ENCODE data around the gene RELL1. TPM values are rescaled to one million over a fixed set of nuclear protein-coding genes. Genes with fewer than 3 reads are reported as not detected.

Gene RELL1
- total and polyA plus RNA-seq, 10 of the 15 experiments (the other 5 are each of a cell fraction or from before 2014, with no cell fraction given), result 0.20 to 10.9 (median 3.9) TPM

DNA sequence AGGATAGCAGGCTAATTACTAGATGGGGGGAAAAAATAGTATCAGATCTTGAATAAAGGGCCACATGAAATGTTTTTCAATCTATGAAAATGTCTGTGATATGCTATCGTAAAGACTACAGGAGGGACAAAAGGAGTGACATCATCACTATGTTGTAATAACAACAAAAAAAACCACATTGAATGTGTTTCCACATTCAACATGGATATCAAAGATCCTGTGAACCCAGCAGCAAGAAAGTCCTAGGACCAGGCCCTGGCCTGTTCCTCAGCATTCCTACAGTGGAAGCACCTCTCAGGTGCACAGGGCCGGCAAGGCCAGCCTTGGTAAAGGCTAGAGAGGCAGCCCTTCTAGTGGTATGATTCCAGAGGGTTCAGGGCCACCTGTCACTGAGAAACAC lies 118.3 kb downstream of the RELL1 start:
- POLR2A ChIA-PET, result no interaction called here
- Histone ChIP-seq H2AFZ (ENCODE audit: control insufficient read depth, low read depth, low read length) (no peak overlapping the region), H3K9me3 (replicated peaks; ENCODE audit: control insufficient read depth, insufficient read depth, low read length) (no peaks in the 10 kb centered on the region), H3K27ac (ENCODE audit: control insufficient read depth, insufficient read depth) (no peak overlapping the region), H3K27me3 (replicated peaks in 1 of 2; ENCODE audit: control insufficient read depth in 2 of 2, insufficient read depth in 2 of 2, low read length in 1 of 2) (no peaks in the 10 kb centered on the region), H3K9ac (ENCODE audit: control insufficient read depth, insufficient read depth, low read length) (no peak overlapping the region), H3K4me2 (ENCODE audit: control insufficient read depth, insufficient read depth) (no peak overlapping the region), H3K4me1 (ENCODE audit: control insufficient read depth, insufficient read depth, low read length) (no peaks in the 10 kb centered on the region), H3K36me3 (ENCODE audit: control insufficient read depth in 2 of 2, insufficient read depth in 2 of 2, low read length in 1 of 2) (no peaks in the 10 kb centered on the region), H3K4me3 (no peak overlapping the region), H4K20me1 (ENCODE audit: control insufficient read depth, insufficient read depth) (no peaks in the 10 kb centered on the region), H3K79me2 (ENCODE audit: control insufficient read depth, insufficient read depth, low read length) (no peaks in the 10 kb centered on the region)
- no TSS peak for BruUV-seq (replicated peaks)
- FAIRE-seq (no peak), DNase-seq (ENCODE audit: low read depth, low spot score) (no peak), ATAC-seq (no peak)
- CTCF ChIA-PET, result interaction anchor here (1.1 to 3.7 kb wide), 5 partner anchors 15 to 133 kb away, joined by 3 to 36 read pairs (median 9); a partner anchor contains a TSS
- SMC1A ChIA-PET (ENCODE audit: uncharacterized antibody, unreplicated experiment), result interaction anchor here (0.9 to 4.0 kb wide), 3 partner anchors 114 to 125 kb away, joined by 3 to 27 read pairs (median 10); a partner anchor contains a TSS
- intact Hi-C loops (cut with micrococcal nuclease; ENCODE audit: unreplicated experiment) (loop anchor here (5.0 kb wide), 1 partner anchor 1216 kb away; no protein-coding TSS in a partner anchor), in situ Hi-C loops (cut with MboI) (loop anchor here (5.0 kb wide), 1 partner anchor 116 kb away; a partner anchor contains a TSS)
- no peak for TF ChIP-seq ZNF274 (IDR thresholded peaks at IDR 0.05; ENCODE audit: insufficient read depth, insufficient read length)
- no peak for TF ChIP-seq TAF1 (IDR thresholded peaks at IDR 0.05; ENCODE audit: borderline replicate concordance, low read depth, low read length)
- no peak for TF ChIP-seq ASH2L (IDR thresholded peaks at IDR 0.05; ENCODE audit: borderline replicate concordance, low read depth)
- no peak for TF ChIP-seq RFX5 (IDR thresholded peaks at IDR 0.05; ENCODE audit: low read depth, low read length)
- TF ChIP-seq IRF3 (IDR thresholded peaks at IDR 0.05), result no peak
- 50% methylated on average over 2 of the region's 2 CpGs for WGBS (ENCODE audit: insufficient coverage, insufficient replicate concordance, low lambda C conversion rate, missing lambda C conversion rate)
- RAD21 ChIA-PET (ENCODE audit: unreplicated experiment), result no interaction called here

GRCh38 chr4:37562592-37562991 lies 123.6 kb downstream of the RELL1 start:
- DNase-seq (ENCODE audit: low read depth, low spot score) (no peak), ATAC-seq (no peak), FAIRE-seq (no peak)
- 37% methylated on average over 4 of the region's 4 CpGs for WGBS (ENCODE audit: insufficient coverage, insufficient replicate concordance, low lambda C conversion rate, missing lambda C conversion rate)
- no peaks in the 10 kb centered on the region for H4K20me1 ChIP-seq (ENCODE audit: control insufficient read depth, insufficient read depth)
- no peak overlapping the region for H3K4me3 ChIP-seq
- no peak overlapping the region for H2AFZ ChIP-seq (ENCODE audit: control insufficient read depth, low read depth, low read length)
- ChIA-PET CTCF (interaction anchor here (2.3 kb wide), 1 partner anchor 109 kb away, joined by 7 read pairs; a partner anchor contains a TSS), POLR2A (no interaction called here), SMC1A (ENCODE audit: uncharacterized antibody, unreplicated experiment) (interaction anchor here (1.1 to 1.2 kb wide), 2 partner anchors 103 to 109 kb away, joined by 3 to 4 read pairs; a partner anchor contains a TSS), RAD21 (ENCODE audit: unreplicated experiment) (no interaction called here)
- no TSS peak for BruUV-seq (replicated peaks)
- H3K36me3 ChIP-seq (ENCODE audit: control insufficient read depth in 2 of 2, insufficient read depth in 2 of 2, low read length in 1 of 2), result no peaks in the 10 kb centered on the region
- H3K9me3 ChIP-seq (replicated peaks; ENCODE audit: control insufficient read depth, insufficient read depth, low read length), result no peaks in the 10 kb centered on the region; the same call in 2 of the 3 replicates
- H3K4me1 ChIP-seq (ENCODE audit: control insufficient read depth, insufficient read depth, low read length), result no peaks in the 10 kb centered on the region
- no peak overlapping the region for H3K9ac ChIP-seq (ENCODE audit: control insufficient read depth, insufficient read depth, low read length)
- H3K79me2 ChIP-seq (ENCODE audit: control insufficient read depth, insufficient read depth, low read length), result no peaks in the 10 kb centered on the region
- no peak overlapping the region for H3K27ac ChIP-seq (ENCODE audit: control insufficient read depth, insufficient read depth)
- H3K27me3 ChIP-seq (replicated peaks in 1 of 2; ENCODE audit: control insufficient read depth in 2 of 2, insufficient read depth in 2 of 2, low read length in 1 of 2), result no peaks in the 10 kb centered on the region
- intact Hi-C loops (cut with micrococcal nuclease; ENCODE audit: unreplicated experiment), result no loop called here
- in situ Hi-C loops (cut with MboI), result no loop called here
- no peak overlapping the region for H3K4me2 ChIP-seq (ENCODE audit: control insufficient read depth, insufficient read depth)
- TF ChIP-seq MEF2B (IDR thresholded peaks at IDR 0.05; ENCODE audit: partially characterized antibody, poor library complexity, severe bottlenecking) (no peak), CHD2 (IDR thresholded peaks at IDR 0.05; ENCODE audit: borderline replicate concordance, low read depth, low read length) (no peak), SMC3 (IDR thresholded peaks at IDR 0.05; ENCODE audit: borderline replicate concordance, low read length) (no peak), HDGF (IDR thresholded peaks at IDR 0.05) (no peak)
- TF ChIP-seq, protein P1, sequence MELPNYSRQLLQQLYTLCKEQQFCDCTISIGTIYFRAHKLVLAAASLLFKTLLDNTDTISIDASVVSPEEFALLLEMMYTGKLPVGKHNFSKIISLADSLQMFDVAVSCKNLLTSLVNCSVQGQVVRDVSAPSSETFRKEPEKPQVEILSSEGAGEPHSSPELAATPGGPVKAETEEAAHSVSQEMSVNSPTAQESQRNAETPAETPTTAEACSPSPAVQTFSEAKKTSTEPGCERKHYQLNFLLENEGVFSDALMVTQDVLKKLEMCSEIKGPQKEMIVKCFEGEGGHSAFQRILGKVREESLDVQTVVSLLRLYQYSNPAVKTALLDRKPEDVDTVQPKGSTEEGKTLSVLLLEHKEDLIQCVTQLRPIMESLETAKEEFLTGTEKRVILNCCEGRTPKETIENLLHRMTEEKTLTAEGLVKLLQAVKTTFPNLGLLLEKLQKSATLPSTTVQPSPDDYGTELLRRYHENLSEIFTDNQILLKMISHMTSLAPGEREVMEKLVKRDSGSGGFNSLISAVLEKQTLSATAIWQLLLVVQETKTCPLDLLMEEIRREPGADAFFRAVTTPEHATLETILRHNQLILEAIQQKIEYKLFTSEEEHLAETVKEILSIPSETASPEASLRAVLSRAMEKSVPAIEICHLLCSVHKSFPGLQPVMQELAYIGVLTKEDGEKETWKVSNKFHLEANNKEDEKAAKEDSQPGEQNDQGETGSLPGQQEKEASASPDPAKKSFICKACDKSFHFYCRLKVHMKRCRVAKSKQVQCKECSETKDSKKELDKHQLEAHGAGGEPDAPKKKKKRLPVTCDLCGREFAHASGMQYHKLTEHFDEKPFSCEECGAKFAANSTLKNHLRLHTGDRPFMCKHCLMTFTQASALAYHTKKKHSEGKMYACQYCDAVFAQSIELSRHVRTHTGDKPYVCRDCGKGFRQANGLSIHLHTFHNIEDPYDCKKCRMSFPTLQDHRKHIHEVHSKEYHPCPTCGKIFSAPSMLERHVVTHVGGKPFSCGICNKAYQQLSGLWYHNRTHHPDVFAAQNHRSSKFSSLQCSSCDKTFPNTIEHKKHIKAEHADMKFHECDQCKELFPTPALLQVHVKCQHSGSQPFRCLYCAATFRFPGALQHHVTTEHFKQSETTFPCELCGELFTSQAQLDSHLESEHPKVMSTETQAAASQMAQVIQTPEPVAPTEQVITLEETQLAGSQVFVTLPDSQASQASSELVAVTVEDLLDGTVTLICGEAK (IDR thresholded peaks at IDR 0.05; ENCODE audit: borderline replicate concordance), result no peak
